NCI-H146 treated with DMSO at 0.1 percent for 48 hours (cell line): Measurements from ENCODE around the gene TENT4B.

Source experiments
- DNase-seq: peaks from one replicate; lab custom pipeline; 2025; ENCODE audit not compliant: unreplicated experiment; lab: John Stamatoyannopoulos, UW

TENT4B gene

GRCh38 chr16:50254072-50254471 lies 101.0 kb downstream of the TENT4B start:
- no peak for DNase-seq

GRCh38 chr16:50255538-50255937 lies 102.4 kb downstream of the TENT4B start:
- DNase-seq: no peak

- DNase-seq: no peak
These were observed 103.5 kb downstream of the TENT4B start for GRCh38 chr16:50256604-50257003.

- no peak for DNase-seq
These were observed 104.8 kb downstream of the TENT4B start for GRCh38 chr16:50257876-50258275.

- DNase-seq: peak; percentile 14
These were observed 106.5 kb downstream of the TENT4B start for GRCh38 chr16:50259334-50260205.

- DNase-seq: no peak
These were observed 107.4 kb downstream of the TENT4B start for GRCh38 chr16:50260206-50261159.

GRCh38 chr16:50261160-50261706 lies 108.1 kb downstream of the TENT4B start:
- no peak for DNase-seq

- no peak for DNase-seq
These were observed 108.7 kb downstream of the TENT4B start for GRCh38 chr16:50261707-50262235.

GRCh38 chr16:50263060-50263909 lies 110.2 kb downstream of the TENT4B start:
- no peak for DNase-seq

GRCh38 chr16:50263940-50264929 lies 111.1 kb downstream of the TENT4B start:
- DNase-seq: no peak

- DNase-seq: no peak
These were observed 112.2 kb downstream of the TENT4B start for GRCh38 chr16:50265260-50265659.

GRCh38 chr16:50265716-50266336 lies 112.7 kb downstream of the TENT4B start:
- no peak for DNase-seq

- no peak for DNase-seq
These were observed 113.4 kb downstream of the TENT4B start, which contains the start of gene ADCY7 for GRCh38 chr16:50266337-50267091. Gene ADCY7, plus strand, starts transcription at chr16:50266551. Its CDS starts 21,629 bp downstream, at chr16:50288180.

GRCh38 chr16:50267151-50267631 lies 114.1 kb downstream of the TENT4B start:
- DNase-seq: no peak

GRCh38 chr16:50267651-50268050 lies 114.5 kb downstream of the TENT4B start:
- DNase-seq: no peak

GRCh38 chr16:50268352-50268751 lies 115.2 kb downstream of the TENT4B start:
- DNase-seq: no peak

- no peak for DNase-seq
These were observed 116.1 kb downstream of the TENT4B start for GRCh38 chr16:50269061-50269705.
